ENCODE data around the gene NLRC5.
"Not testable (repeated sequence)": the region's sequence is repeated elsewhere in the genome, so short reads cannot be mapped to it uniquely, and the experiment has no call there.

The NLRC5 gene

GRCh38 chr16:57058291-57058861 lies 69.0 kb downstream of the NLRC5 start:
- H3K4me1 ChIP-seq (ENCODE audit: control insufficient read depth, insufficient read depth, low read length) = peaks cover 19% of the 10 kb centered on the region
- DNase-seq (ENCODE audit: low read depth) = no peak
- no peak overlapping the region for H3K4me3 ChIP-seq (ENCODE audit: low read length)
- H3K9ac ChIP-seq (ENCODE audit: low read length) = no peak overlapping the region
- H3K9me3 ChIP-seq (ENCODE audit: control insufficient read depth, low read length) = no peaks in the 10 kb centered on the region
- peaks cover 39% of the 10 kb centered on the region for H3K36me3 ChIP-seq (ENCODE audit: control insufficient read depth, insufficient read depth, low read length, severe bottlenecking)
- H3K27me3 ChIP-seq (replicated peaks; ENCODE audit: control insufficient read depth, insufficient read depth, low read length) = no peaks in the 10 kb centered on the region

GRCh38 chr16:57060323-57061083 lies 71.1 kb downstream of the NLRC5 start:
- Histone ChIP-seq H3K9me3 (ENCODE audit: control insufficient read depth, low read length) (no peaks in the 10 kb centered on the region), H3K4me1 (ENCODE audit: control insufficient read depth, insufficient read depth, low read length) (peaks cover 19% of the 10 kb centered on the region), H3K4me3 (ENCODE audit: low read length) (no peak overlapping the region), H3K36me3 (ENCODE audit: control insufficient read depth, insufficient read depth, low read length, severe bottlenecking) (peaks cover 29% of the 10 kb centered on the region), H3K9ac (ENCODE audit: low read length) (peak overlapping the region; percentile 41), H3K27me3 (replicated peaks; ENCODE audit: control insufficient read depth, insufficient read depth, low read length) (no peaks in the 10 kb centered on the region)
- no peak for DNase-seq (ENCODE audit: low read depth)

GRCh38 chr16:57061084-57061905 lies 71.9 kb downstream of the NLRC5 start:
- peak overlapping the region; percentile 41 for H3K9ac ChIP-seq (ENCODE audit: low read length)
- H3K27me3 ChIP-seq (replicated peaks; ENCODE audit: control insufficient read depth, insufficient read depth, low read length) = no peaks in the 10 kb centered on the region
- H3K4me1 ChIP-seq (ENCODE audit: control insufficient read depth, insufficient read depth, low read length) = peaks cover 19% of the 10 kb centered on the region
- peaks cover 22% of the 10 kb centered on the region for H3K36me3 ChIP-seq (ENCODE audit: control insufficient read depth, insufficient read depth, low read length, severe bottlenecking)
- peak; percentile 71 for DNase-seq (ENCODE audit: low read depth)
- H3K4me3 ChIP-seq (ENCODE audit: low read length) = no peak overlapping the region
- no peaks in the 10 kb centered on the region for H3K9me3 ChIP-seq (ENCODE audit: control insufficient read depth, low read length)

- Histone ChIP-seq H3K4me1 (ENCODE audit: control insufficient read depth, insufficient read depth, low read length) (peaks cover 19% of the 10 kb centered on the region), H3K9ac (ENCODE audit: low read length) (no peak overlapping the region), H3K27me3 (replicated peaks; ENCODE audit: control insufficient read depth, insufficient read depth, low read length) (no peaks in the 10 kb centered on the region), H3K36me3 (ENCODE audit: control insufficient read depth, insufficient read depth, low read length, severe bottlenecking) (peaks cover 22% of the 10 kb centered on the region), H3K4me3 (ENCODE audit: low read length) (no peak overlapping the region), H3K9me3 (ENCODE audit: control insufficient read depth, low read length) (no peaks in the 10 kb centered on the region)
- no peak for DNase-seq (ENCODE audit: low read depth)
Observed at GRCh38 chr16:57062329-57062728, 73.0 kb downstream of the NLRC5 start.

GRCh38 chr16:57063189-57063588 lies 73.8 kb downstream of the NLRC5 start:
- DNase-seq (ENCODE audit: low read depth); H3K9me3 ChIP-seq (ENCODE audit: control insufficient read depth, low read length); H3K27me3 ChIP-seq (replicated peaks; ENCODE audit: control insufficient read depth, insufficient read depth, low read length); H3K9ac ChIP-seq (ENCODE audit: low read length); H3K4me3 ChIP-seq (ENCODE audit: low read length): not testable (repeated sequence)
- peaks cover 19% of the 10 kb centered on the region for H3K4me1 ChIP-seq (ENCODE audit: control insufficient read depth, insufficient read depth, low read length)
- peaks cover 17% of the 10 kb centered on the region for H3K36me3 ChIP-seq (ENCODE audit: control insufficient read depth, insufficient read depth, low read length, severe bottlenecking)

- H3K27me3 ChIP-seq (replicated peaks; ENCODE audit: control insufficient read depth, insufficient read depth, low read length) = no peaks in the 10 kb centered on the region
- no peak overlapping the region for H3K9ac ChIP-seq (ENCODE audit: low read length)
- H3K36me3 ChIP-seq (ENCODE audit: control insufficient read depth, insufficient read depth, low read length, severe bottlenecking) = peaks cover 4% of the 10 kb centered on the region
- H3K4me3 ChIP-seq (ENCODE audit: low read length) = no peak overlapping the region
- H3K4me1 ChIP-seq (ENCODE audit: control insufficient read depth, insufficient read depth, low read length) = peaks cover 27% of the 10 kb centered on the region
- H3K9me3 ChIP-seq (ENCODE audit: control insufficient read depth, low read length) = no peaks in the 10 kb centered on the region
- DNase-seq (ENCODE audit: low read depth) = no peak
Observed at GRCh38 chr16:57064995-57065394, 75.6 kb downstream of the NLRC5 start.

GRCh38 chr16:57066625-57067024 lies 77.3 kb downstream of the NLRC5 start:
- Histone ChIP-seq H3K36me3 (ENCODE audit: control insufficient read depth, insufficient read depth, low read length, severe bottlenecking) (peaks cover 4% of the 10 kb centered on the region), H3K9me3 (ENCODE audit: control insufficient read depth, low read length) (no peaks in the 10 kb centered on the region), H3K4me3 (ENCODE audit: low read length) (no peak overlapping the region), H3K9ac (ENCODE audit: low read length) (no peak overlapping the region), H3K4me1 (ENCODE audit: control insufficient read depth, insufficient read depth, low read length) (peaks cover 18% of the 10 kb centered on the region), H3K27me3 (replicated peaks; ENCODE audit: control insufficient read depth, insufficient read depth, low read length) (no peaks in the 10 kb centered on the region)
- DNase-seq (ENCODE audit: low read depth) = no peak

GRCh38 chr16:57067347-57067746 lies 78.0 kb downstream of the NLRC5 start:
- no peak for DNase-seq (ENCODE audit: low read depth)
- Histone ChIP-seq H3K9ac (ENCODE audit: low read length) (no peak overlapping the region), H3K9me3 (ENCODE audit: control insufficient read depth, low read length) (no peaks in the 10 kb centered on the region), H3K4me3 (ENCODE audit: low read length) (no peak overlapping the region), H3K36me3 (ENCODE audit: control insufficient read depth, insufficient read depth, low read length, severe bottlenecking) (peaks cover 4% of the 10 kb centered on the region), H3K27me3 (replicated peaks; ENCODE audit: control insufficient read depth, insufficient read depth, low read length) (no peaks in the 10 kb centered on the region), H3K4me1 (ENCODE audit: control insufficient read depth, insufficient read depth, low read length) (peaks cover 13% of the 10 kb centered on the region)

GRCh38 chr16:57069053-57069452 lies 79.7 kb downstream of the NLRC5 start:
- Histone ChIP-seq H3K9ac (ENCODE audit: low read length) (no peak overlapping the region), H3K27me3 (replicated peaks; ENCODE audit: control insufficient read depth, insufficient read depth, low read length) (no peaks in the 10 kb centered on the region), H3K9me3 (ENCODE audit: control insufficient read depth, low read length) (no peaks in the 10 kb centered on the region), H3K4me3 (ENCODE audit: low read length) (no peak overlapping the region), H3K36me3 (ENCODE audit: control insufficient read depth, insufficient read depth, low read length, severe bottlenecking) (peaks cover 4% of the 10 kb centered on the region), H3K4me1 (ENCODE audit: control insufficient read depth, insufficient read depth, low read length) (peaks cover 11% of the 10 kb centered on the region)
- no peak for DNase-seq (ENCODE audit: low read depth)

- Histone ChIP-seq H3K4me1 (ENCODE audit: control insufficient read depth, insufficient read depth, low read length) (peaks cover 11% of the 10 kb centered on the region), H3K36me3 (ENCODE audit: control insufficient read depth, insufficient read depth, low read length, severe bottlenecking) (peaks cover 4% of the 10 kb centered on the region), H3K9ac (ENCODE audit: low read length) (no peak overlapping the region), H3K27me3 (replicated peaks; ENCODE audit: control insufficient read depth, insufficient read depth, low read length) (no peaks in the 10 kb centered on the region), H3K4me3 (ENCODE audit: low read length) (no peak overlapping the region), H3K9me3 (ENCODE audit: control insufficient read depth, low read length) (no peaks in the 10 kb centered on the region)
- DNase-seq (ENCODE audit: low read depth) = no peak
Observed at GRCh38 chr16:57069635-57070370, 80.4 kb downstream of the NLRC5 start.

GRCh38 chr16:57070424-57070823 lies 81.1 kb downstream of the NLRC5 start:
- Histone ChIP-seq H3K9me3 (ENCODE audit: control insufficient read depth, low read length) (no peaks in the 10 kb centered on the region), H3K4me3 (ENCODE audit: low read length) (no peak overlapping the region), H3K36me3 (ENCODE audit: control insufficient read depth, insufficient read depth, low read length, severe bottlenecking) (peaks cover 4% of the 10 kb centered on the region), H3K9ac (ENCODE audit: low read length) (no peak overlapping the region), H3K27me3 (replicated peaks; ENCODE audit: control insufficient read depth, insufficient read depth, low read length) (no peaks in the 10 kb centered on the region), H3K4me1 (ENCODE audit: control insufficient read depth, insufficient read depth, low read length) (peaks cover 11% of the 10 kb centered on the region)
- no peak for DNase-seq (ENCODE audit: low read depth)
